GM10248 (cell line): ENCODE results near the gene HYAL1.

Source experiments
- CTCF ChIA-PET: fragments of 300-600 bp; sonication (Branson Sonifier 250); formaldehyde crosslinking; extraction: SDS; loops from one replicate; lab custom pipeline; 2021; ENCODE audit warnings: antibody characterized with exemption; lab: Yijun Ruan, JAX
- POLR2A ChIA-PET: fragments of 350-650 bp; sonication (Branson Sonifier 250); formaldehyde crosslinking; extraction: SDS; loops from one replicate; lab custom pipeline; 2020; ENCODE audit warnings: antibody characterized with exemption; lab: Yijun Ruan, JAX
- DNase-seq: peaks from one replicate; pipeline ENCODE4 v3.0.0; 2012; ENCODE audit errors: extremely low spot score
- TF ChIP-seq, protein P1 (sequence below): IDR thresholded peaks from 2 replicates; pipeline ENCODE4 v1.5.1; 2012; ENCODE audit warnings: mild to moderate bottlenecking, low read depth; ENCODE audit errors: extremely low read depth, missing control alignments, control extremely low read depth

HYAL1 gene

GRCh38 chr3:50297896-50298725, 5.3 kb downstream of the HYAL1 start:
- TF ChIP-seq, protein P1, sequence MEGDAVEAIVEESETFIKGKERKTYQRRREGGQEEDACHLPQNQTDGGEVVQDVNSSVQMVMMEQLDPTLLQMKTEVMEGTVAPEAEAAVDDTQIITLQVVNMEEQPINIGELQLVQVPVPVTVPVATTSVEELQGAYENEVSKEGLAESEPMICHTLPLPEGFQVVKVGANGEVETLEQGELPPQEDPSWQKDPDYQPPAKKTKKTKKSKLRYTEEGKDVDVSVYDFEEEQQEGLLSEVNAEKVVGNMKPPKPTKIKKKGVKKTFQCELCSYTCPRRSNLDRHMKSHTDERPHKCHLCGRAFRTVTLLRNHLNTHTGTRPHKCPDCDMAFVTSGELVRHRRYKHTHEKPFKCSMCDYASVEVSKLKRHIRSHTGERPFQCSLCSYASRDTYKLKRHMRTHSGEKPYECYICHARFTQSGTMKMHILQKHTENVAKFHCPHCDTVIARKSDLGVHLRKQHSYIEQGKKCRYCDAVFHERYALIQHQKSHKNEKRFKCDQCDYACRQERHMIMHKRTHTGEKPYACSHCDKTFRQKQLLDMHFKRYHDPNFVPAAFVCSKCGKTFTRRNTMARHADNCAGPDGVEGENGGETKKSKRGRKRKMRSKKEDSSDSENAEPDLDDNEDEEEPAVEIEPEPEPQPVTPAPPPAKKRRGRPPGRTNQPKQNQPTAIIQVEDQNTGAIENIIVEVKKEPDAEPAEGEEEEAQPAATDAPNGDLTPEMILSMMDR: no peak
- POLR2A ChIA-PET: interaction anchor here (2.2 kb wide), 1 partner anchor 39 kb away, joined by 13 read pairs; no protein-coding TSS in a partner anchor
- CTCF ChIA-PET: interaction anchor here (0.9 to 3.5 kb wide), 12 partner anchors 9 to 70 kb away, joined by 3 to 23 read pairs (median 4); no protein-coding TSS in a partner anchor
- no peak for DNase-seq

- POLR2A ChIA-PET: no interaction called here
- CTCF ChIA-PET: interaction anchor here (0.7 to 3.5 kb wide), 4 partner anchors 18 to 34 kb away, joined by 3 to 23 read pairs (median 3); no protein-coding TSS in a partner anchor
- DNase-seq: no peak
- TF ChIP-seq, protein P1: no peak
Measured at GRCh38 chr3:50297384-50297775, 6.0 kb downstream of the HYAL1 start.

DNA sequence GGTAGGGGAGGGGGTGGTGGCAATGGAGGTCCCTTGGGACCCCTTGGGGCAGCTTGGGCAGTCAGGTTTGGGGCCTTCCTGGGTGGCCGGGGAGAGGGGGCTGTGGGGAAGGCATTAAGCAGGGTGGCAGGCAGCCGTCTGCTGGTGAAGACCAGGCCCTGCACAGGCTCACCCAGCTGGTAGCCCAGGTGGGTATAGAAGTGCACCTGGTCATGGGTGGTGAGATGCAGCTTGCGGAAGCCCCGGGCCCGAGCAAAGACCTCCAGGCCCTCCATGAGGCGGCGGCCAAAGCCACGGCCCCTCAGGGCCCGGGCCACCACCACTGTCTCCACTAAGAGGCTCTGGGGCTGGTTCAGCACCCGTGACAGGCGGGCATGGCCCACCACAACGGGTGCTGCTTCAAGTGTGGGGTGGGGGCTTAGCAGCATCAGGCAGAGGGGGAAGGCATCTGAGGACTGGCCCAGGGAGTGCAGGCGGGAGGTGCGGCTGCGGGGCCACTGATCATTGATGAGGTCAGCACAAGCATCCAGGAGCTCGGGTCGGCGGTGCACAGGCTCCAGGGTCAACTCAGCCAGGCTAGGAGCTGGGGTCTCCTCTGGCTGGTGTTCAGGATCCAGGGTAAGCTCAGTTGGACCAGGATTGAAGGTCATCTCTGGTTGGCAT, 6.5 kb downstream of the HYAL1 start:
- ChIA-PET POLR2A (no interaction called here), CTCF (interaction anchor here (0.7 to 3.5 kb wide), 3 partner anchors 22 to 34 kb away, joined by 3 to 23 read pairs (median 3); no protein-coding TSS in a partner anchor)
- TF ChIP-seq, protein P1: no peak
- no peak for DNase-seq

DNA sequence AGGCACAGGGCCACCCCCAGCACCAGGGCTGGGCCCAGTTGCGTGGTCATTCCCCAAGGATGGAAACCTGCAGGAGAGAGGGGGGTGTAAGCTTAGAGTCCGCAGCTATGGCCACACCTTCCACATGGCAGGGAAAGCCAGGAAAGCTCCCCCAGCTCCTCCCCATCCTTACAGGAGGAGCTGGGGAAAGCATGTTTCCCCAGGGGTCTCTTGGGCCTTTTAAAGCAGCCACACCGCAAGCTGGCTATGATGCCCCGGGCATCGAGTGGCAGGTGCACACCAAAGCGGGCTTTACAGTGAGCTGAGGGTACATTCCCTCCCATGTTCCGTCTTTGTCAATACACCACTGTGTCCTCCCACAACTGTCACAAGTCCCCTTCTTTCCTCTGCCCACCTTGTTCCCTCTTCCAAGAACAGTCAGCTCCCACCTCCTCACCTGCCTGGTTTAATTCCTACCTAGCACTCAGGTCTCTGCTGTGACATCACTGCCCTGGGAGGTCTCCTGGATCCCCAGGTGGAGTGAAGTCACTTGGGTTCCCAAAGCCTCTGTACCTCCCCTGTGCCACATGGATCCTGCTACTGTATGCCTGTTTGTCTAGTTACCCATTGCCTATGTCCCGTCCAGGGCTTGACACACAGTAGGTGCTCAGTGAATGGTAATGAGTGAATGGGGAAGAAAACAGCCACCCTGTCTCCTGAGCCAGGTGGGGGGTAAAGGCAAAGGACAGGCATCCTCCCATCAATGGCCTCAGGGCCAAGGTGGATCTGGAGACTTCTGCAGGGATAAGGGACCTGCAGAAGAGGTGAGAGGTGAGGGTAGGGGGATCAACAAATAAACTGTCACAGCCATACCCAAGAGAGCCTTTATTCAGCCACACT, 7.6 kb downstream of the HYAL1 start:
- ChIA-PET POLR2A (no interaction called here), CTCF (interaction anchor here (0.9 to 2.3 kb wide), 5 partner anchors 10 to 36 kb away, joined by 3 to 8 read pairs (median 3); no protein-coding TSS in a partner anchor)
- no peak for DNase-seq
- TF ChIP-seq, protein P1: no peak

GRCh38 chr3:50294492-50295403, 8.6 kb downstream of the HYAL1 start:
- POLR2A ChIA-PET: no interaction called here
- CTCF ChIA-PET: interaction anchor here (1.2 to 2.3 kb wide), 4 partner anchors 11 to 35 kb away, joined by 3 to 8 read pairs (median 4); no protein-coding TSS in a partner anchor
- no peak for DNase-seq
- TF ChIP-seq, protein P1: no peak
